GM19238 (cell line): ENCODE measurements around the gene WNT9A.

Experiments
- DNase-seq: peaks from one replicate; pipeline ENCODE4 v3.0.0; 2011; ENCODE audit warnings: low spot score; ENCODE audit not compliant: insufficient read length

Gene WNT9A

DNA sequence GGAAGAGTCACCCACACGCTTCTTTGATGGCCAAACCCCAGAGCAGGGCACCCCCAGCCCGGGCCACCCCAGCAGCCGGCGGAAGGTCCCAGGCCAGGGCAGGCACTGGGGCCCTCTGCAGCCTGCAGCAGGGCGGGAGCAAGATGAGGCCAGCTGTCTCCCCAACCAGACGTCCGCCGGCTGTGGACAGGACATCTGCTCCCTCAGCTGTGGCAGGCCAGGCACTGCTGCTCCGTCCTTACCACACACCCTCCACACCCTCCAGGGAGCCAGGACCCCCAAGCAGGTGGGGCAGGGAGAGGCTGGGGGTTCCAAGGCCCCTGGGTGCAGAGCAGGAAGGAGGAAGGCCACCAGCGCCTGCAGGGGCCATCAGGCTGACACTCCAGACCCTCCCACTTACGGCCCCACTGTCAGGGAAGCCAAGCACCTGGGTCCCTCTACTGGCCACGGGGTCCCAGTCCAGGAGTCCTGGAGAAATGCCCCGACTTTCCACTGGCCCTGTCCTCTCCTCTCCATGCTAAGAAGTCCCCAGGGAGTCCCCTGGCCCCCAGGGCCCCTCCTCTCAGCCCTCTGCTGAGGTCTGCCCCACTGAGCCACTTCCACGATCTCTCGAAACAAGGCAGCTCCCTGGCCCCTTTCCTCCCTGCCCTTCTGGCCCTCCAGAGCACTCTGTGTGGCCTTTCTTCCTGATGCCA is 5.6 kb downstream of the WNT9A start:
- no peak for DNase-seq

DNA sequence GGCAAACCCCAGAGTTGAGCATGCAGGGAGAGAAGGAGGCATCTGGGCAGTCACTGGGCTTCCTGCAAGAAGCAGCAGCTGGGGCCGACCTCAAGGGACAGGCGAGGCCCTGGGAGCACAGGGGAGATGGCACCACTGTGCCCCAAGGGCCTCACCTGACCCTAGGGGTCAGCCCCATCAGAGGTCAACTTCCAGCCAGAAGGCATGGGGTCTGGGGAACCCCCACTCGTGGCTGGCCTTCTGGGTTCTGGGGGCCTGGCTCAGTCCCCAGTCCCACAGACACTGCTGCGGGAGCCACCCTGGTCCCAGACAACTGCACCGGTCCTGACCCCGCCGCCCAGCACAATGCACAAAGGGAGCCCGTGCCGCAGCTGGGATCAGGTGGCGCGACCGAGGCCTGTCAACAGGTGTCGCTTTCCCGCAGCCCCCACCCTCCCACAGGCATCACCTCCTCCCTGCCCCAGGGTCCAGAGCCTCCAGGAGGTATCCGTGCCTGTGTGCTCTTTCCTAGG is 6.2 kb downstream of the WNT9A start:
- DNase-seq, result no peak

DNA sequence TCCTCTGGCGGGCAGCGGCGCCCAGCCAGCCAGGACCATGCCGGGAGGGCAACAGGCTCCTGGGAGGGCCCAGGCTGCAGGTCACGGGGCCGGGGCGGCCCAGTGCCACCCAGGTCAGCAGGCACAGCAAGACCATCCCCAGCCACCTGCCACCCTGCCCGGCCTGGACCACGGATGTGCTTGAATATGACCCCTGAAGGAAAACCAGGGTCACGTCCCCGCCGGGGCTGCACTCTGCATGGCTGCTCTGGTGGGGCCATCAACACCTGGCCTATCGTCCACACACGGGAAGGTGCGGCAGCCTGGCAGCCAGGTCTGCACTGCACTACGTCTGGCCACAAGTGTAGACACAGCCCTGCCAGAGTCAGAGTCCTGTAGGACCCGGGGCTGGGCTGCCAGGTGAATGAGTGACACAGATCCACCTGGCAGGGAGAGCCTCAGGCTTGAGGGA is 6.9 kb downstream of the WNT9A start:
- no peak for DNase-seq

DNA sequence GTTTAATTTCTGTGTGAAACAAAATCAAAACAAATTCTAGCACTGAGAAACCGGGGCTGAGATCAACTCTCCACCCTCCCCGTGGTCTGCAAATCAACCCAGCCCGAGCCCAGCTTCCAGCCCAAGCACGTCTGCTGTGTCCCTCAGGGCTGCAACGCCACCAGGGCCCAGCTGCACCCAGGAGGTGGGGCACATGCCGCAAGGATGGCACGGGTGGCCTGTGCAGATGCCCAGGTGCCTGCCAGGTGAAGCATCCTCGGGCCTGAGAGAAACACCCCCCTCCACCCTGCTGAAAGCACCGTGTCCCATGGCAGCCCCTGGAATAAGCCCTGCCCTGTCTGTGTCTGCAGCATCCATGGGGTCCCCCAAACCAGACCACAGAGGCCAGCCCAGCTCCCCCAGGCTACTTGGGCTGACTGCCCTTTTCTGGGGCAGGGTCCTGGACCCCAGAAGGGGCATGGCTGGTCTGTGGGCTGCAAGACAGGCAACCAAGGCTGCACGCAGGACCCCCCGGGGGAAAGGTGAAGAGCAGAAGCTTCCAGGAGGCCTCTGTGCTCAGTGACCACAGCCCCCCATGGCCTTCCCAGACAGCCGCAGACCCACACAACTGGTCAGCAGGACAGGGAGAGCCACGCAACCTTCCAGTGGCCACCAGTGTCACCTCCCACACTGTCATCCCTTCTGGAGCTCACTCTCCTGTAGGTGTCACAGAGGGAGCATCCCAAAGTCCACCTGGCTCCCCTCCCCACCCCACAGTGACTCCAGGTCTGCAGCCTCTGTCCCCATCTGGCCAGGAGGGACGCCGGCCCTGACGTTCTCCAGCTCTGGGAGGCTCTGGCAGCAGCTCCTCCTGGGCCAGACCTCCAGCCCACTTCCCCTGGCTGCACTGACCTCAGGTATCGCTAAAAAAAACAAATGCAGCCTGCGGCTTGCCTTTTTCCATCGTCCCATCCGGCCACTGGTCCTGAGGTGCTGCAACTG is 7.7 kb downstream of the WNT9A start:
- no peak for DNase-seq

DNA sequence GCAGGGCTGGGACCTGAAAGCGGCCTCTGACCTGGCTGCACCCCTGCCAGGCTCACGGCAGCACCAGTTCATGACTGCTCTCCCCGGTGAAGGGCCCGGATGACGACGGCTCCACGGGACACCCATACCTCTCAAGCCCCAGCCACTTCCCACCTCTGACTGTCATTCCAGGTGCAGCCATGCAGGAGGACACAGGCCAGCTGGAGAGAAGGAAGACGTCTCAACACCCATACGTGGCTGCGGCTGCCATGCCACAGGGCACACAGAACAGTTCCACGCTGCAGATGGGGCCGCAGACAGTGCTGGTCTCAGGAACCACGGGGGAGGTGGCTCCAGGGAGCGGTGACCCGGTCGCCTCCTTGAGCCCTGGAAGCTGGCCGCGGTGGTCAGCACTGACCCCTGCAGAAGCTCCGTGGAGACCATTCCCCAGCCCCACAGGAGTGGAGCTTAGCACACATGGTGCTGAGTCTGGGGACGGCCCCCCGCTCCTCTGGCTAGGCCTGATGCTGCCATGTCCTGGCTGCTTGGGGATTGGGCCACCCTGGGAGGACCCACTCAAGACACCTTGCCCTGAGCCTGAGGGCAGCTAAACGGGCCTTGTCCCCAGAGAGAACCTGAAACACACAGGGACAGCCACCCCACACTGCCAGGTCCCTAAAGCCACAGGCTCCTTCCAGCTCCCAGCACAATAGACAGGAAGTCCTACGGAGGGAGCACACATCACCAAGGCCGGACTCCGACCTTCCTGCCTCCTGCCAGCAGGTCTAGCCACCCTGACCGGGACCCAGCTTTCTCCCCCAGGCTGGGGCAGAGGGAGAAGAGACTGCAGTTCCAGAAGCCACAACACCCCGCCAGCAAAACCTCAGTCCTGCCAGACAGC is 8.6 kb downstream of the WNT9A start:
- no peak for DNase-seq

DNA sequence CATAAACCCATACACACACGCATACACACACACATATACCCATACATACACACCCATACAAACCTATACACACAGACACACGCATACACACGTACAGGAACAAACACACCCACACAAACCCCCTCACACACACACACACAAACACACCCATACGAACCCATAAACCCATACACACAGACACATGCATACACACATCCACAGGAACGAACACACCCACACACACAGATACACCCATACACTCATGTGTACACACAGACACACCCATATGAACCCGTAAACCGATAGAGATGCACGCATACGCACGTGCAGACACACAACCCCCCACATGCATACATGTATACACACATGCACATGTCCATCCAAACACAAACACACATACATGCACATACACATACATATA is 9.5 kb downstream of the WNT9A start:
- no peak for DNase-seq

DNA sequence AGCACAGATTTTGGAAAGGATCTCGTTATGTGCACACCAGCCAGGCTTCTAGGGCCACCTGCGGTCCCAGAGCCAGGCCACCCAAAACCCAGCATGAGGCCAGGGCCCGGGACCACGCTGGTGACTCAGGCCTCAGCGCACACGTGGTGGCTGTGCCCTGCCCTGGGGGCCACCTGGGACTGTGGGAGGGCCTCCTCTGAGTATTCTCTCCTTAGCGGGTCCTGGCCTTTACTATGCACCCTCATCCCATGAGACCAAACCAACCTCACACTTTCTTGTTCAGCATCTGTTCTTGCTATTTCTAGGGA is 9.9 kb downstream of the WNT9A start:
- no peak for DNase-seq

DNA sequence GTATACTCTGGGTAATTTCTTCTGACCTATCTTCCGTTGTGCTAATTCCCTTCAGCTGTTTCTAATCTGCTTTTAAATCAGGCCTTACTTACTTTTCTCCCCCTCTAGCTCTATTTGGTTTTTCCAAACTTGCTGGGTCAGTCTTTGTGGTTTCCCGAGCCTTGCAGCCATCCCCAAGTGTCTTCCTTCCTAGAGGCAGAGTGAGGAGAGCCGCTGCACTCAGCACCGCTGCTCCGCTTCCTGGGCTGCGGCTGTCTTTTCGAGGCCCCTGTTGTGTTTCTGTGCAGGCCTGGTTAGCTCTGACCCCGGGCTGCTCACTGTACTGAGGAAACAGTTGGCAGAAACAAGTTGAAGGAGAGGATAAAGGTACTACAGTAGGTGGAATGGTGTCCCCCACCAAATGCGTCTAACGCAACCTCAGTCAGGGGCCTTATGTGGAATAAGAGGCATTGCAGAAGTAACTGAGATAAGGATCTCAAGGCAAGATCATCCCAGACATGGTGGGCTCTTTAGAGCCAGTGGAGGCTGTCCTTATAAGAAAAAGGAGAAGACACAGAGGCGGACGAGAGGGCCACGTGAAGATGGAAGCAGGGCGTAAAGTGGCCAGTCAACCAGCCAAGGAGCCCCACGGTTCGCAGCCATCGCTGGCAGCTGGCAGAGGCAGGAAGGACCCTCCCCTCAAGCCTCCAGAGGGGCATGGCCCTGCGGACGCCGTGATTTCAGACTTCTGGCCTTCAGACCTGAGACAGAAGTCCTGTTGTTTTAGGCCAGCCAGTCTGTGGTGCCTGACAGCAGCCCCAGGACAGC is 10.5 kb downstream of the WNT9A start:
- DNase-seq, result no peak

DNA sequence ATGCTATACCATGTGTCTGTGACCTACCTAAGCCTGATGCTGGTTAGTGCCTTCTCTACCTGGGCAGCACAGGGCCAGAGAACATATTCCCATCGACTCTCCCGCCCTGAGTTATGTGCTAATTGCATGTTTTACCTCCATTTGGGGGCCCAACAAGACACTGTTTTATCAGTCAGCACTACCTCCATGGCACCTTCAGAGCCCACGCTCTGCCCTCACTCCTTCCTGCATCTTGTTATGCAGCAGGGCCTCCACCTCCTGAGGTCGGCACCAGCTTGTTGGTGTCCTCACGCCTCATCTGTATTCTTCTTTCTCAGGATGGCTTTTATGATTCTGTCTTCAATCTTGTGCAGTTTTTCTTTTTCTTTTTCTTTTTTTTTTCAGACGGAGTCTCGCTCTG is 11.9 kb downstream of the WNT9A start:
- DNase-seq, result no peak

DNA sequence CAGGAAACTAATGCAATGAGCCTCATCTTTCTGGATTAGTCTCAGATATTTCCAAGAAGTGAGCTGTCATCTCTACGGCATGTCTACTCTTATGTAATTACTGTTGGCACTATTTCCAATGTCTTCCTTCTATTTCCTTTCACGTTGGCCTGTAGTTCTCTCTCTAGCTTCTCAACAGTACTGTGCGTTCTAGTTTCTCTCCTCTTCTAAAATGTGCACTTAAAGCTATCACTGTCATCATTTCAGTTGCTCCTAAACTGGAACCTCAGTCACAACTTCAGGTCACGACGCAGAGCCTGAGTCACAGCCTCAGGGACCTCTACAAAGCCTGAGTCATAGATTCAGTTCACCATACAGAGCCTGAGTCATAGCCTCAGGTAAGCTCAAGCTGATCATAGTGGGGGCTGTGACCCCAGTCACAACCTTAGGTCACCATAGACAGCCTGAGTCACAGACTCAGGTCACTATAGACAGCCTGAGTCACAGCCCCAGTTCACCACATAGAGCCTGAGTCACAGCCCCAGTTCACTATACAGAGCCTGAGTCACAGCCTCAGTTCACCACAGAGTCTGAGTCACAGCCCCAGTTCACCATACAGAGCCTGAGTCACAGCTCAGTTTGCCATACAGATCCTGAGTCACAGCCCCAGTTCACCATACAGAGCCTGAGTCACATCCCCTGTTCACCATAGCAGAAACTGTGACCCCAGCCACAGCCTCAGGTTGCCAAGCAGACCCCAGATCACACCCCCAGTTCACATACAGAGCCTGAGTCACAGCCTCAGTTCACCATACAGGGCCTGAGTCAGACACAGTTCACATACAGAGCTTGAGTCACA is 13.0 kb downstream of the WNT9A start:
- no peak for DNase-seq

DNA sequence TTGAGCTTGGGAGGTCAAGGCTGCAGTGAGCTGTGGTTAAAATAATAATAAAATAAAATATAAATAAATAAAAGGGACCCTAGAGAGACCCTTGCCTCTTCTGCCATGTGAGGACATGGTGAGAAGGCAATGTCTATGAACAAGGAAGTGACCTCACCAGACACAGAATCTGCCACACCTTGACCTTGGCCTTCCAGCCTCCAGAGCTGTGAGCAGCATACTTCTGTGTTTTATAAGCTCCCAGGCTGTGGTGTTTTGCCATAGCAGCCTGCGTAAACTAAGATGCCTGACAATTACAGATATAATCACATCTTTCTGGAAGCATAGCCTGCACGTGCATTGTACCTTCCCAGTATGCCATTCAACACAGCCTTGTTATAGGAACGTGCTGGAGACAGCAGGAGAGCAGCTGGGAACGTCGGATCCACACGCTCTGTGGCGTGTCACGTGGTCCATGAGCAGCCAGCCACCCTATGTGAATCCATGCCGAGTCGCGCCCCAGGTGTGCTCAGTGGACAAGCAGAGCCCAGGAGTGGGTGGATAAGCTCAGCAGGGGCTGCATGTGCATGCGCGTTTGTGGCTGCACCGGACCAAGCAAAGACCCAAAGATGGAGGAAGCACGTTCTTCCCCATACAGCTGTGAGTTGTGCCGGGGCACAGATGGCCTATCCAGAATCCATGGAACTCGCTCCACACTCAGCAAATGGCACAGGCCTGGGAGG is 17.8 kb downstream of the WNT9A start:
- DNase-seq, result no peak

DNA sequence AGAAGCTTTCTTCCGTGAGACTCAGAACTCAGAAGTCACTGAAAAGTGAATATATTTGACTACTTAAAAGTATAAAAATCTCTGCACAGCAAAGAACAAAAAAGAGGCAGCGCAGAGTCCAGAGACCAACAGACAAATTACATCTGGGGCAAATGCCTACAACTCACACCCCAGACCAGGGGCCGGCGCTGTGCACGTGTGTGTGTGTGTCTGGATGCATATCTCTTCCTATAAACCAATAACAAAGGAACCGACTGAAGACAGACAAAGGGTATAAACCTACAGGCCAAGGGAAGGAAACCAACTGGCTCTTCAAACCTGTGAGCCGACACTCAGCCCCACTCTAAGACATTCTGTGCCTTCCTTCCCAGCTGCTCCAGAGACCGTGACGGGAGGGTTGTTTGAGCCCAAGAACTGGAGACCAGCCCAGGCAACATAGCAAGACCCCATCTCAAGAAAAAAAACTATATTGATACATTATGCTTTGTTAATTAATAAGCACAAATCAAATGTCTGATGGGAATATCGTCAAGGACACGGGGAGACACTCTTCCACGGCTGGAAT is 18.8 kb downstream of the WNT9A start:
- DNase-seq, result no peak

DNA sequence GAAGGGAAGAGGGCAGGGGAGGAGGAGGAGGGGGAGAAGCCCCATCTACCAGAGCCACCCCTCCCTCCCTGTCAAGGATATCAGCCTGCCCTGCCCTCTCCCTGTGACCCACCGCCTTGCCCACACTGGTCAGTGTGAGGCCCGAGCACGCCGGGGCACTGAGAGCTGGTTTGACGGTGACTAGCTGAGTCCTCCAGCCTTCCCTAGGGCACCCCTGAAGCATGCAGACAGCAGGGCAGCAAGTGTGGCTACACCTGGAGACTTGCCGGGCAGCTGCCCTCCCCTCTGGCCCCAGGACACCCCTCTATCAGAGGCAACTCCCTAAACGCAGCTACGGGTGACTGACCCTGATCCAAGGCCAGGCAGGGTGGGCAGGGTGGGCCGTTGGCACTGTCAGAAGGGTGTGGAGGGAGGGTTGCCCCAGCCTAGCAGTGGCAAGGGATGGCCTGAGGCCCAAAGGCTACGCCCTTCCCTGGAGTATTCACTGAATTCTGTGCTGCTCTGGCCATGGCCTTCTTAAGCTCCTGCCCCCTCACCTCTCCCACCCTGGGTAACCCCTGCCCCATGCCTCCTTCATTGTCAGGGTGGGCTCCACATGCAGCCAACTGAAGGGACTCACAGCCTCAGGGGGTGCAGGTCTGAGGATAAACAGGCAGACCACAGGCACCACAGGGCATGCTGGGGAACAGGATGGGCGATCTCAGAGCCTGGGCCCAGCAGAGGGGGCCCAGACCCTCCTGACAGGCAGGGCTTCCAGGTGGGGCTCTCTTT is 19.6 kb downstream of the WNT9A start:
- no peak for DNase-seq

DNA sequence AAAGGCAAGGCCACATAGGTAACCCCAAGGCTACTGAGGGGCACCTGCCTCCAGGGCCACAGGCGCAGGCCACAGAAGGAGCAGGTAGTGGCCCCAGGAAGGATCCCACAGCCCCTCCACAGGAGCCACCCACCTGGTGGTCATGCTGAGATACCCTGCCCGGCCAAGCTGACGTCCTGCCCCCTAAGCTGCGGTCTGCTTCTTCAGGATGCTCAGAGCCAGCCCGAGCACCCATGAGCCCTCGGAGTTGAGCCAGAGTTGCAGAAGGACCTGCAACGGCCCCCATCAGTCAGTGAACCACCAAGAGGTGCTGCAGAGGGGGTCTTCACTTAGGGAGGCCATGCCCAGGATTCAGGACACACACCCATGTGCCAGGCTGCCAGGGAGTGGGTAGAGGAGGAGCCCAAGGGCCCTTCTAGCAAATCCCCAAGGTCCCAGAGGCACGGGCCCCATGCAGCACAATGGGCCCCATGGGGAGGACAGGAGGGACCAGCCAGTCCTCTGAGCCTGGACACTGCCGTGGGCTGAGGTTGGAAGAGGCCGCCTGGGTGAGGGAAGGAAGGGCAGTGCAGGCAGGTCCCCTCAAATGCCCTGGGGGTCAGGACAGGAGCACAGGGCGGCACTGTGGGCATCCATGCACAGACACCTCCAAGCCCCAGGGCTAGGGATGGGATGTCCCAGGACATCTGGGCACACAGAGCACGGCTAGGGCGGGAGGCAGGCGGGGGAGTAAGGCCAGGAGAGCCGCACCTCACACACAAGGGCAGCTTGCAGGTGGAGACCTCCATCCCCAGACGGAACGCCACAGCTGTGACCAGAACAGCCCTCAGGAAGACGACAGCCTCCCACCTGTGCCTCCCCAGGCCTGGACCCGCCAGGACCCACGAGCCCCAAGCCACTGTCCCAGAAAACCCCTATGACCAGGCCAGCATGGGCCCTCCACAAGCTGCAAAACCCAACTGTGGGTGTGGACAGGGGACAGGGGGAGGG is 20.5 kb downstream of the WNT9A start:
- DNase-seq, result no peak

DNA sequence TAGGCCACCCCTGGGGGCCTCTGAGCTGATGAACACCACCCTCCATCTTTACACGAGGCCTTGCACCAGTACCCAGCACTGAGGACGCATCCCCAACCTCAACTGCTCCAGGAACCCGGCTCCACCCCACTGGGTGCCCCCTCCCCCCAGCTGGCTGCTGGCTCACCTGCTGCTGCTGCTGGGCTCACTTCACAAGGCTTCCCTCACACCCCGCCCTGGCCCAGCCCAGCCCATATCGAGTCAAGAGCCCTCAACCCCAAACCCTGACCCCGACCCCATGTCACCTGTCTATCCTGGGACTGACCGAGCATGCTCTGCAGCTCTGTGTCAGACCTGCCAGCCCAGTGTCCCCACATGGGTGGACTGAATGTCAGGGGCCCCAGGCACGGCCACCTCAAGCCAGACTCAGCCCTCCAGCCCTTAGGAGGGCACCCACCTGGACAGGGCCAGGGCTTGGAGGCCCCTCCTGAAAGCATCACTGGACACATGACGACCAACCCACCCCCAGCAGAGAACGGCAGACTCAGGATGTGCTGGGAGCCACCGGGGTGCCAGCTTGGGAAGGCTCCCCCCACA is 21.4 kb downstream of the WNT9A start:
- DNase-seq, result no peak

DNA sequence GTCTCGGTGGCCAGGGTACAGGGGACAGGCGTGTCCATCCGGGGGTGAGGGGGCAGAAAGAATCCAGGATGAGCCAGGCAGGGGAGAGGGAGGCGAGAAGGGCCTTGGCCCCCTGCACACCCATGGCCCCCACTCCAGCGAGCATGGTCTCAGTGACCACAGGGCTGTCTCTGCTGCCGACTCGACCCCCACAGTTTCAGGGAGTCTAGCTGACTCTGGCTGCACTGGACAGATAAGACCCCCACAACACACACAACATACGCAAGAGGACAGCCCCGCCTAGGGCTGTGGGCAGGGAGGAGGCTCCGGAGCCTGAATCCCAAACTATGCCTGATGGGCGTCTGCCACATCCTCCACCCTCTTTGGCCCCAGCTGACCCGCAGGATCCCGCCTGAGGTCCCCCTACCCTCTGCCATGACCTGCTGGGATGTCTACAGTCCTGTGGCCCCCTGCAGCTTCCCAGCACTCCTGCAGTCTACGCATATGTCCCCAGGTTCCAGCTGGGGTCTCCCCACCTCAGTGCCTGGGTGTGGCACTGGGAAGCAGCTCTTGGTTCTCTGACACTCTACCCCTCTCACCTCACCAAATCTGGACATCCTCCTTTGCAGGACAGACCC is 22.0 kb downstream of the WNT9A start:
- no peak for DNase-seq
